ENCODE data around the gene NOC3L.

DNA sequence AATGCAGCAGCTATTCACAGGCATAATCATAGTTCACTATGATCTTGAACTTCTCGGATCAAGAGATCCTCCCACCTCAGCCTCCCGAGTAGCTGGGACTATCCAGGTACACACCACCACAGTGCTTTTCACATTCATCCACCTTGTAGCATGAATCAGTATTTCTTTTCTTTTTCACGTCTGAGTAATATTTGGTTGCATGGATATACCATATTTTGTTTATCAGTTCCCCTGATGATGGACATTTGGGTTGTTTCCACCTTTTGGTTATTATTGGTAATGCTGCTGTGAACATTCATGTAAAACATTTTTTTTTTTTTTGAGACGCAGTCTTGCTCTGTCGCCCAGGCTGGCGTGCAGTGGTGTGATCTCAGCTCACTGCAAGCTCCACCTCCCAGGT lies 36.0 kb upstream of the NOC3L start:
- TF ChIP-seq, protein P1, sequence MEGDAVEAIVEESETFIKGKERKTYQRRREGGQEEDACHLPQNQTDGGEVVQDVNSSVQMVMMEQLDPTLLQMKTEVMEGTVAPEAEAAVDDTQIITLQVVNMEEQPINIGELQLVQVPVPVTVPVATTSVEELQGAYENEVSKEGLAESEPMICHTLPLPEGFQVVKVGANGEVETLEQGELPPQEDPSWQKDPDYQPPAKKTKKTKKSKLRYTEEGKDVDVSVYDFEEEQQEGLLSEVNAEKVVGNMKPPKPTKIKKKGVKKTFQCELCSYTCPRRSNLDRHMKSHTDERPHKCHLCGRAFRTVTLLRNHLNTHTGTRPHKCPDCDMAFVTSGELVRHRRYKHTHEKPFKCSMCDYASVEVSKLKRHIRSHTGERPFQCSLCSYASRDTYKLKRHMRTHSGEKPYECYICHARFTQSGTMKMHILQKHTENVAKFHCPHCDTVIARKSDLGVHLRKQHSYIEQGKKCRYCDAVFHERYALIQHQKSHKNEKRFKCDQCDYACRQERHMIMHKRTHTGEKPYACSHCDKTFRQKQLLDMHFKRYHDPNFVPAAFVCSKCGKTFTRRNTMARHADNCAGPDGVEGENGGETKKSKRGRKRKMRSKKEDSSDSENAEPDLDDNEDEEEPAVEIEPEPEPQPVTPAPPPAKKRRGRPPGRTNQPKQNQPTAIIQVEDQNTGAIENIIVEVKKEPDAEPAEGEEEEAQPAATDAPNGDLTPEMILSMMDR (IDR thresholded peaks at IDR 0.05), result no peak
- TF ChIP-seq POLR2A (IDR thresholded peaks at IDR 0.05) (no peak), POLR2AphosphoS5 (IDR thresholded peaks at IDR 0.05) (no peak)
